Mucosa of stomach (tissue), 1 donor: Measurements from ENCODE around the gene LHPP.
"Not testable (repeated sequence)": the region's sequence is repeated elsewhere in the genome, so short reads cannot be mapped to it uniquely, and the experiment has no call there.

Source experiments
- H3K27me3 ChIP-seq: one replicate; pipeline ENCODE4 v1.7.0; 2013; ENCODE audit warnings: mild to moderate bottlenecking, low read length; ENCODE audit not compliant: control insufficient read depth, insufficient read depth
- H3K36me3 ChIP-seq: one replicate; pipeline ENCODE4 v1.7.0; 2013; ENCODE audit warnings: low read length; ENCODE audit not compliant: control insufficient read depth, insufficient read depth
- H3K4me1 ChIP-seq: one replicate; pipeline ENCODE4 v1.7.0; 2013; ENCODE audit warnings: mild to moderate bottlenecking, low read length; ENCODE audit not compliant: control insufficient read depth, insufficient read depth
- H3K4me3 ChIP-seq: one replicate; pipeline ENCODE4 v1.7.0; 2013; ENCODE audit warnings: low read length
- H3K9ac ChIP-seq: one replicate; pipeline ENCODE4 v1.7.0; 2013; ENCODE audit warnings: mild to moderate bottlenecking, low read length, moderate library complexity
- H3K9me3 ChIP-seq: one replicate; pipeline ENCODE4 v1.7.0; 2013; ENCODE audit warnings: mild to moderate bottlenecking, low read length, moderate library complexity; ENCODE audit not compliant: control insufficient read depth
- donor health status: Pancreatic carcinoma.

LHPP gene

GRCh38 chr10:124549171-124549570, 87.5 kb downstream of the LHPP start:
- not testable (repeated sequence) for H3K36me3 ChIP-seq, H3K4me3 ChIP-seq, H3K27me3 ChIP-seq, H3K9ac ChIP-seq, H3K9me3 ChIP-seq
- peaks cover 16% of the 10 kb centered on the region for H3K4me1 ChIP-seq

DNA sequence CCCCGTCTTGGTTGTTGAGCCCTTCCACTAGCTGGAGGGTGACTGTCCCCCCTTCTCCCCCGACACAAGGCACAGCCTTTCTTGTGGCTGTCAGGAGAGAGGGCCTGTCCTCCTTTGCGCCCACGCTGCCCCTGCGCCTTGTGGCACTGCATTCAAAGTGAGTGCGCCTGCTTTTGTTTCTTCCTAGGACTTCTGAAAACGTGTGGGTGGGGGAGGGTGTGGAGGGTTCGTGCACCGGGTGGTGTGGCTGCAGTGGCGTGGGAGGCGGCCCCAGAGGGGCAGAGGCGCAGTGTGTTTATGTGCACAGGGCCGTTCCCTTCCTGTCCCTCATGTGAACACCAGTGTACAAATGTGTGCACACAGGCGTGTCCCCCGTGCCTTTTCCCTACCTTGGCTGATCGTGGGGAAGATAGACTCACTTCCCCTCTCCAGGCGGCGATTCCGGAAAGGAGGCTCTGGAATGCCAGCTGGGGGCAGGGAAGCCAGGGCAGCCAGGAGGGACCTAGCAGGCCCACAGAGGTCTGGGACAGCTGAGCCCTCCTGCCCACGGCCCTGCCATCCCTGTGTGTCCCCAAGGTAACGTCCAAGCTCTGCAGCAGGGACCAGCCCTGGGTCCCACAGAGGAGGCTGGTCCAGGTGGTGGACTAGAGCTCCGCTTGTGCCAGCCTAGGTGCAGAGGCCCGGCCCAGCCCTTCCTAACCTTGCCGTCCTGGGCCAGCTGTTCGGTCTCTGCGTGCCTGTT, 88.8 kb downstream of the LHPP start:
- no peaks in the 10 kb centered on the region for H3K27me3 ChIP-seq

GRCh38 chr10:124551097-124551496, 89.5 kb downstream of the LHPP start:
- Histone ChIP-seq H3K9me3 (no peaks in the 10 kb centered on the region), H3K4me1 (peaks cover 9% of the 10 kb centered on the region), H3K36me3 (no peaks in the 10 kb centered on the region), H3K4me3 (no peak overlapping the region), H3K9ac (no peak overlapping the region), H3K27me3 (no peaks in the 10 kb centered on the region)

More for the DNA sequence above, 88.8 kb downstream of the LHPP start:
- no peak overlapping the region for H3K4me3 ChIP-seq
- H3K9me3 ChIP-seq = no peaks in the 10 kb centered on the region
- no peaks in the 10 kb centered on the region for H3K36me3 ChIP-seq
- H3K9ac ChIP-seq = no peak overlapping the region
- peaks cover 9% of the 10 kb centered on the region for H3K4me1 ChIP-seq

GRCh38 chr10:124551755-124552154, 90.1 kb downstream of the LHPP start:
- no peaks in the 10 kb centered on the region for H3K36me3 ChIP-seq
- H3K4me3 ChIP-seq = no peak overlapping the region
- H3K9ac ChIP-seq = no peak overlapping the region
- no peaks in the 10 kb centered on the region for H3K9me3 ChIP-seq
- peaks cover 9% of the 10 kb centered on the region for H3K4me1 ChIP-seq
- H3K27me3 ChIP-seq = no peaks in the 10 kb centered on the region

GRCh38 chr10:124552691-124553276, 91.2 kb downstream of the LHPP start:
- no peak overlapping the region for H3K4me3 ChIP-seq
- H3K27me3 ChIP-seq = no peaks in the 10 kb centered on the region
- peaks cover 3% of the 10 kb centered on the region for H3K4me1 ChIP-seq
- H3K9ac ChIP-seq = no peak overlapping the region
- H3K36me3 ChIP-seq = no peaks in the 10 kb centered on the region
- H3K9me3 ChIP-seq = no peaks in the 10 kb centered on the region

GRCh38 chr10:124554085-124554858, 92.6 kb downstream of the LHPP start:
- H3K27me3 ChIP-seq = no peaks in the 10 kb centered on the region
- H3K36me3 ChIP-seq = no peaks in the 10 kb centered on the region
- no peak overlapping the region for H3K4me3 ChIP-seq
- H3K4me1 ChIP-seq = no peaks in the 10 kb centered on the region
- no peak overlapping the region for H3K9ac ChIP-seq
- H3K9me3 ChIP-seq = no peaks in the 10 kb centered on the region

- Histone ChIP-seq H3K9me3 (no peaks in the 10 kb centered on the region), H3K9ac (no peak overlapping the region), H3K4me3 (no peak overlapping the region)
Measured at GRCh38 chr10:124557167-124557566, 95.5 kb downstream of the LHPP start.

GRCh38 chr10:124557648-124558338, 96.2 kb downstream of the LHPP start:
- Histone ChIP-seq H3K9ac (no peak overlapping the region), H3K9me3 (no peaks in the 10 kb centered on the region), H3K4me1 (no peaks in the 10 kb centered on the region), H3K27me3 (no peaks in the 10 kb centered on the region), H3K4me3 (no peak overlapping the region), H3K36me3 (no peaks in the 10 kb centered on the region)

More at GRCh38 chr10:124557167-124557566, 95.5 kb downstream of the LHPP start:
- Histone ChIP-seq H3K4me1 (no peaks in the 10 kb centered on the region), H3K36me3 (no peaks in the 10 kb centered on the region), H3K27me3 (no peaks in the 10 kb centered on the region)

- H3K9me3 ChIP-seq = no peaks in the 10 kb centered on the region
- no peaks in the 10 kb centered on the region for H3K4me1 ChIP-seq
- no peaks in the 10 kb centered on the region for H3K27me3 ChIP-seq
- no peaks in the 10 kb centered on the region for H3K36me3 ChIP-seq
- H3K4me3 ChIP-seq = no peak overlapping the region
- H3K9ac ChIP-seq = no peak overlapping the region
Measured at GRCh38 chr10:124558339-124559321, 97.0 kb downstream of the LHPP start.

- Histone ChIP-seq H3K4me3 (no peak overlapping the region), H3K27me3 (no peaks in the 10 kb centered on the region), H3K9ac (no peak overlapping the region), H3K36me3 (no peaks in the 10 kb centered on the region), H3K9me3 (no peaks in the 10 kb centered on the region), H3K4me1 (no peaks in the 10 kb centered on the region)
Measured at GRCh38 chr10:124559372-124560132, 97.9 kb downstream of the LHPP start.
